ENCODE results near the gene MYL11.

DNA sequence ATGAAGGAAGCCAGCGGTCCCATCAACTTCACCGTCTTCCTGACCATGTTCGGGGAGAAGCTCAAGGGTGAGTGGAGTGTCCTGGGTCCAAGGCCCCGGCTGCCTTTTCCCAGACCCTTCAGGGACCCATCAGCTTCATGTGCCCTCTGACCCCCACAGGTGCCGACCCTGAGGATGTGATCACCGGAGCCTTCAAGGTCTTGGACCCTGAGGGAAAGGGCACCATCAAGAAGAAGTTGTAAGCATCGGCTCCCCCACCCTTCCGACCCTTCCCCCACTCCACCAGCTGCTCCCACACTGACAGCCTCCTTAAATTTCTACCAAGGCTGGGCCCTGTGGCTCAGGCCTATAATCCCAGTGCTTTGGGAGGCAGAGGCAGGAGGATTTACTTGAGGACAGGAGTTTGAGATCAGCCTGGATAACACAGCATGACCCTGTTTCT, 1.9 kb downstream of the MYL11 start:
- no peak for TF ChIP-seq CTCF (IDR thresholded peaks at IDR 0.05; ENCODE audit: insufficient read depth, low read length, poor library complexity, severe bottlenecking)
- no peak for TF ChIP-seq EZH2phosphoT487 (conservative IDR thresholded peaks at IDR 0.05; ENCODE audit: low read length)
